Hair follicular keratinocyte (primary cell): Measurements from ENCODE around the gene FOXN3. TPM values are rescaled to one million over a fixed set of nuclear protein-coding genes. Genes with fewer than 3 reads are reported as not detected.

Source experiments
- total RNA-seq: library from RNA; depleted of rRNA; stranded (reverse); fragments of >200 nt; gene quantifications from 2 replicates; pipeline ENCODE4 v1.2.3, GENCODE V29; 2015

FOXN3 gene, protein sequence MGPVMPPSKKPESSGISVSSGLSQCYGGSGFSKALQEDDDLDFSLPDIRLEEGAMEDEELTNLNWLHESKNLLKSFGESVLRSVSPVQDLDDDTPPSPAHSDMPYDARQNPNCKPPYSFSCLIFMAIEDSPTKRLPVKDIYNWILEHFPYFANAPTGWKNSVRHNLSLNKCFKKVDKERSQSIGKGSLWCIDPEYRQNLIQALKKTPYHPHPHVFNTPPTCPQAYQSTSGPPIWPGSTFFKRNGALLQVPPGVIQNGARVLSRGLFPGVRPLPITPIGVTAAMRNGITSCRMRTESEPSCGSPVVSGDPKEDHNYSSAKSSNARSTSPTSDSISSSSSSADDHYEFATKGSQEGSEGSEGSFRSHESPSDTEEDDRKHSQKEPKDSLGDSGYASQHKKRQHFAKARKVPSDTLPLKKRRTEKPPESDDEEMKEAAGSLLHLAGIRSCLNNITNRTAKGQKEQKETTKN
- total RNA-seq = 11.5 and 16.5 TPM in 2 replicates

DNA sequence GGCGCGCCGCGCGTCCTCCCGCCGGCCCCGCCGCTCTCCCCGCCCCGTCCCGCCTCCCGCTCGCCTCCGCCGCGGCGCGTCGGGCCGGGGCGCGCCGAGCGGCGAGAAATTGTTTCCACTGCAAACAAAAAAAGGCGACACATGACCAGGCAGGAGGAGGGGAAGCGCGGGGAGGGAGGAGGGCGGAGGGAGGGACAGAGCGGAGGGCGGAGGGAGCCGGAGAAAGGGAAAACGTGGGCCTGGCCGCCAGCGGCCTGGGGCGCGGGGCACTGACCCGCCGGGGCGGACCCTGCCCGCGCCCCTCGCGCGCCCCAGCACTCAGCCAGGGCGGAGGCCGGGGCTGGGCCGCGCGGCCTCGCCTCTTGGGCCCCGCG, at the start of gene FOXN3:
Gene FOXN3 (minus strand): TSS at position 143 of the 374 bp plus-strand sequence. CDS start 4,757 bp downstream, outside the sequence.

